Mammary epithelial cell (primary cell): Measurements from ENCODE around the gene KCNT1.

Source experiments
- CTCF ChIP-seq, 2 donors: IDR thresholded peaks in 1 of 2; conservative IDR thresholded peaks in 1 of 2; 2 replicates each; pipeline ENCODE4 v1.5.1; 2011 to 2012; ENCODE audit warnings: inconsistent platforms in 2 of 2, low read length in 2 of 2, mild to moderate bottlenecking in 2 of 2, control low read depth in 1 of 2, low read depth in 1 of 2; ENCODE audit not compliant: insufficient read depth in 1 of 2; ENCODE audit errors: extremely low read depth in 1 of 2
- EZH2 ChIP-seq: IDR thresholded peaks from 2 replicates; pipeline ENCODE4 v1.6.1; 2012; ENCODE audit warnings: low read length, inconsistent platforms, borderline replicate concordance

- TF ChIP-seq CTCF (conservative IDR thresholded peaks at IDR 0.05 in 1 of 2, IDR thresholded peaks at IDR 0.05 in 1 of 2; ENCODE audit: extremely low read depth in 1 of 2, insufficient read depth in 1 of 2, low read depth in 1 of 2, low read length in 2 of 2) (no peak), EZH2 (no peak)
These were observed 125.3 kb downstream of the KCNT1 start for GRCh38 chr9:135827301-135827700.
